Measurements from ENCODE around the gene DGKH.

The DGKH gene

DNA sequence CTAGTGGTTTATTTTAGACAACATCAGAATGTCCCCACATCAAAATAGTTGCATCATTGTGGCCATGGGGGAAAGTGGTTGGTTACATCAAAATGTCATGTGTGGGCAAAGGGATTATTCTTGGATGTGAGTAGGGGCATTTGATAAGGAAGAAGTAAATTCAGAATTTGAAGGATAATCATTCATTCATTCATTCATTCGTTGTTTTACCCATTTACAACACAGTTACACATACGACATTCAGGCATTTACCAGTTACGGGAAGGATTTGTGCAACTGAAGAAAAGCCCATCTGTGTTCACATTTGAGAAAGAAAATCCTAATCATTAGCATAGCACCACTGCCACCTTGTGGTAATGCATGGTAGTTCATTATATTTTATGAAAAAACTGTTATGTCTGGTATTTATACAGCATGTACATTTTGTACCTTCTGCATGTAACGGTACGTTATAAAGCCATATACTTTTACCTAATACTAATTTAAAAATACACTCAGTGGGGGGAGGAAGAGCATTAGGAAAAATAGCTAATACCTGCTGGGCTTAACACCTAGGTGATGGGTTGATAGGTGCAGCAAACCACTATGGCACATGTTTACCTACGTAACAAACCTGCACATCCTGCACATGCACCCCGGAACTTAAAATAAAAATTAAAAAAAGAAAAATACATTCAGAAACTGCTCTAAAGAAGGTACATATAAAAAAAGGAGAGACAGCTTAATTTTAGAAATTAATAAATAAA, 62.1 kb downstream of the DGKH start:
- CTCF ChIA-PET = interaction anchor here (0.7 to 14.0 kb wide), 11 partner anchors 10 to 759 kb away, joined by 3 to 145 read pairs (median 3); no protein-coding TSS in a partner anchor
- no peaks in the 10 kb centered on the region for H3K36me3 ChIP-seq (ENCODE audit: control insufficient read depth in 4 of 4, insufficient read depth in 4 of 4, low read length in 3 of 4)
- no peaks in the 10 kb centered on the region for H3K9me3 ChIP-seq (ENCODE audit: control extremely low read depth in 1 of 5, control insufficient read depth in 4 of 5, insufficient read depth in 2 of 5, low read depth in 1 of 5, low read length in 4 of 5)
- H3K4me3 ChIP-seq (ENCODE audit: control insufficient read depth in 1 of 7, extremely low read depth in 1 of 7, insufficient read depth in 4 of 7, low read depth in 2 of 7, low read length in 6 of 7) = no peak overlapping the region
- H3K27me3 ChIP-seq (replicated peaks in 2 of 5; ENCODE audit: control insufficient read depth in 4 of 5, insufficient read depth in 5 of 5, low read length in 4 of 5) = no peaks in the 10 kb centered on the region
- POLR2A ChIA-PET = no interaction called here
- no CpG with 5 or more reads among the region's 7 CpGs for WGBS (ENCODE audit: insufficient coverage)
- no peak overlapping the region for H3K27ac ChIP-seq (ENCODE audit: insufficient read depth in 1 of 2, low read depth in 1 of 2, low read length in 2 of 2, poor library complexity in 1 of 2, severe bottlenecking in 2 of 2)
- no peaks in the 10 kb centered on the region for H3K4me1 ChIP-seq (ENCODE audit: control extremely low read depth in 1 of 4, control insufficient read depth in 4 of 4, insufficient read depth in 4 of 4, low read length in 3 of 4)
- peak; percentile 62 to 88 (median 82) for DNase-seq

DNA sequence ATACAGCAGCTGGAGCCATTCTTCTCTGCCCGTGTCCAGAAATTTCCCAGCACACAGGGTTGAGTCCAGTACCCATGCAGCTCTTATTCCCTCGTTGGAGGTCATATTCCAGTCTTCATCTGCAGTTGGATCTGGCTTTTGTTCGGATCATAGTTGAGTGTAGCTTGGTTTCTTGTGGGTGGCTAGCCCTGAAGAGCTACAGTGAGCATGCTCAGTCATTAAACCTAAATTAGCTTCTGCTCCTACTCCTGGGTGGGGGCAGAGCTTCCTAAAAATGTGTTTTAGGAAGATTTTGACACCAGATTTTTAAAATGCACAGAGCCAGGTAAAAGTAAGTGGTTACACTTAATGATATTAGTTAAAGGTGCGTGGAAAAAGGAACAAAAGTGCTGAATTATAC, 64.4 kb downstream of the DGKH start:
- ChIA-PET POLR2A (no interaction called here), CTCF (interaction anchor here (1.0 to 14.0 kb wide), 7 partner anchors 9 to 470 kb away, joined by 3 to 145 read pairs (median 4); no protein-coding TSS in a partner anchor)
- no peak for DNase-seq
- H3K27ac ChIP-seq (ENCODE audit: insufficient read depth in 1 of 2, low read depth in 1 of 2, low read length in 2 of 2, poor library complexity in 1 of 2, severe bottlenecking in 2 of 2) = no peak overlapping the region
- H3K9me3 ChIP-seq (ENCODE audit: control extremely low read depth in 1 of 5, control insufficient read depth in 4 of 5, insufficient read depth in 2 of 5, low read depth in 1 of 5, low read length in 4 of 5) = no peaks in the 10 kb centered on the region
- H3K4me1 ChIP-seq (ENCODE audit: control extremely low read depth in 1 of 4, control insufficient read depth in 4 of 4, insufficient read depth in 4 of 4, low read length in 3 of 4) = no peaks in the 10 kb centered on the region
- no peaks in the 10 kb centered on the region for H3K36me3 ChIP-seq (ENCODE audit: control insufficient read depth in 4 of 4, insufficient read depth in 4 of 4, low read length in 3 of 4)
- H3K4me3 ChIP-seq (ENCODE audit: control insufficient read depth in 1 of 7, extremely low read depth in 1 of 7, insufficient read depth in 4 of 7, low read depth in 2 of 7, low read length in 6 of 7) = no peak overlapping the region
- H3K27me3 ChIP-seq (replicated peaks in 2 of 5; ENCODE audit: control insufficient read depth in 4 of 5, insufficient read depth in 5 of 5, low read length in 4 of 5) = no peaks in the 10 kb centered on the region
- 100% methylated on average over 1 of the region's 4 CpGs for WGBS (ENCODE audit: insufficient coverage)

DNA sequence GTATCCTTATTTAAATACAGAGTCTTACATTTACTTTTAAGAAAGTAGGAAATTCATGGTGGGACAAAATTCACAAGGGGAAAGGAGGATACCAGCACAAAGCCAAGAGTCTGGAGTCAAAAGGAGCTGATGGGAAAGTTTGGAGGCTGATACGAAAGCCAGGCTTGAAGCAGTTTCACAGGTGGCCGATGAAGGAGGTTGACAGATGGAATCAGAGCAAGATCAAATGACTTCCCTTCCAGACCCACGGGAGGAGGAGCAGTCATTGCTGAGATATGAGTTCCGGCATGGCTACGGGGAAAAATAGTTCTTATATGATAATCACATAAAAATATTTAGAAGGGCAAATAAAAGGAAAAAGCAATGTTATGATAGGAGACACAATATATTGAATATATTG, 65.0 kb downstream of the DGKH start:
- ChIA-PET CTCF (interaction anchor here (1.1 to 14.0 kb wide), 6 partner anchors 9 to 470 kb away, joined by 4 to 145 read pairs (median 6); no protein-coding TSS in a partner anchor), POLR2A (no interaction called here)
- H3K27me3 ChIP-seq (replicated peaks in 2 of 5; ENCODE audit: control insufficient read depth in 4 of 5, insufficient read depth in 5 of 5, low read length in 4 of 5) = no peaks in the 10 kb centered on the region
- no peaks in the 10 kb centered on the region for H3K36me3 ChIP-seq (ENCODE audit: control insufficient read depth in 4 of 4, insufficient read depth in 4 of 4, low read length in 3 of 4)
- no peaks in the 10 kb centered on the region for H3K4me1 ChIP-seq (ENCODE audit: control extremely low read depth in 1 of 4, control insufficient read depth in 4 of 4, insufficient read depth in 4 of 4, low read length in 3 of 4)
- H3K4me3 ChIP-seq (ENCODE audit: control insufficient read depth in 1 of 7, extremely low read depth in 1 of 7, insufficient read depth in 4 of 7, low read depth in 2 of 7, low read length in 6 of 7) = no peak overlapping the region
- no peaks in the 10 kb centered on the region for H3K9me3 ChIP-seq (ENCODE audit: control extremely low read depth in 1 of 5, control insufficient read depth in 4 of 5, insufficient read depth in 2 of 5, low read depth in 1 of 5, low read length in 4 of 5)
- no peak for DNase-seq
- 69% methylated on average over 2 of the region's 5 CpGs for WGBS (ENCODE audit: insufficient coverage)
- H3K27ac ChIP-seq (ENCODE audit: insufficient read depth in 1 of 2, low read depth in 1 of 2, low read length in 2 of 2, poor library complexity in 1 of 2, severe bottlenecking in 2 of 2) = no peak overlapping the region

DNA sequence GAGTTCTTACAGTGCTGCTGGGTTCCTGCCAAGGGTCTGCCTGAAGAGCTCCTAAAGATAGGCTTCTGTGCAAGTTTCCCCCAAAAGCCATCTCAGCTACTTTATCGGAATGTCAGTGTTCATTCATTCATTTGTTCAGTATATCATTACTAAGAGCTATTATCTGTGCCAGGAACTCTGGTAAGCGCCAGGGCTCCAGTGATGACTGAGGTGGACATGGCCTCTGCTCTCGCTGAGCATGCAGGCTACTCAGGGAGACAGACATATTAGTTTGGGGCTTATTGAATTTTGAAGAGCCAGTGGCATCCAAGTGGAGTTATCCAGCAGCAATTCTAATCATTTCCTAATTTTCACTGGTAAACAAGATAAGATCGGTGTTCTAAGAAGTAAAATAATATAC, 65.8 kb downstream of the DGKH start:
- Histone ChIP-seq H3K4me3 (ENCODE audit: control insufficient read depth in 1 of 7, extremely low read depth in 1 of 7, insufficient read depth in 4 of 7, low read depth in 2 of 7, low read length in 6 of 7) (no peak overlapping the region), H3K27me3 (replicated peaks in 2 of 5; ENCODE audit: control insufficient read depth in 4 of 5, insufficient read depth in 5 of 5, low read length in 4 of 5) (no peaks in the 10 kb centered on the region), H3K36me3 (ENCODE audit: control insufficient read depth in 4 of 4, insufficient read depth in 4 of 4, low read length in 3 of 4) (no peaks in the 10 kb centered on the region), H3K9me3 (ENCODE audit: control extremely low read depth in 1 of 5, control insufficient read depth in 4 of 5, insufficient read depth in 2 of 5, low read depth in 1 of 5, low read length in 4 of 5) (no peaks in the 10 kb centered on the region), H3K4me1 (ENCODE audit: control extremely low read depth in 1 of 4, control insufficient read depth in 4 of 4, insufficient read depth in 4 of 4, low read length in 3 of 4) (no peaks in the 10 kb centered on the region), H3K27ac (ENCODE audit: insufficient read depth in 1 of 2, low read depth in 1 of 2, low read length in 2 of 2, poor library complexity in 1 of 2, severe bottlenecking in 2 of 2) (no peak overlapping the region)
- ChIA-PET CTCF (interaction anchor here (1.3 to 14.0 kb wide), 3 partner anchors 210 to 449 kb away, joined by 5 to 145 read pairs (median 7); no protein-coding TSS in a partner anchor), POLR2A (no interaction called here)
- DNase-seq = no peak
- WGBS (ENCODE audit: insufficient coverage) = no CpG with 5 or more reads among the region's 4 CpGs

DNA sequence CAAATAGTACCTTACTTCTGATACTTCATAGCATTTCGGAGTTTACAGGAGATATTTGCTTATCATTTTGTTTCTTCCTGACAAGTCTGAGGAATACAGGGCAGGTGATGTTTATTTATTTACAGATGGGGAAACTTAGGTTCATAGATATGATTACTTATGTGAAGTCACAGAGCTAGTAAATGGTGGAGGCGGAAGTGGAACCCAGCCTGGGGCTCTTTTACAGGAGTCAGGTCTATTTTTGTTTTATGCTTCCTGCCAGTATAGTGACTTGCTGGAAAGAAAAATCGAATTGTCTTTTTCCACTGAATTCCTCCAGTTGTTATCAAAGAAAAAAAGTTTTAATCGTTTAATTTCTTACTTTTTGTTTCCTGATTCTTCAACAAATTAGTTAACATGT, 66.5 kb downstream of the DGKH start:
- Histone ChIP-seq H3K4me1 (ENCODE audit: control extremely low read depth in 1 of 4, control insufficient read depth in 4 of 4, insufficient read depth in 4 of 4, low read length in 3 of 4) (no peaks in the 10 kb centered on the region), H3K36me3 (ENCODE audit: control insufficient read depth in 4 of 4, insufficient read depth in 4 of 4, low read length in 3 of 4) (no peaks in the 10 kb centered on the region), H3K9me3 (ENCODE audit: control extremely low read depth in 1 of 5, control insufficient read depth in 4 of 5, insufficient read depth in 2 of 5, low read depth in 1 of 5, low read length in 4 of 5) (no peaks in the 10 kb centered on the region), H3K27ac (ENCODE audit: insufficient read depth in 1 of 2, low read depth in 1 of 2, low read length in 2 of 2, poor library complexity in 1 of 2, severe bottlenecking in 2 of 2) (no peak overlapping the region), H3K4me3 (ENCODE audit: control insufficient read depth in 1 of 7, extremely low read depth in 1 of 7, insufficient read depth in 4 of 7, low read depth in 2 of 7, low read length in 6 of 7) (no peak overlapping the region), H3K27me3 (replicated peaks in 2 of 5; ENCODE audit: control insufficient read depth in 4 of 5, insufficient read depth in 5 of 5, low read length in 4 of 5) (no peaks in the 10 kb centered on the region)
- CTCF ChIA-PET = interaction anchor here (1.3 to 14.0 kb wide), 3 partner anchors 211 to 450 kb away, joined by 5 to 145 read pairs (median 7); no protein-coding TSS in a partner anchor
- WGBS (ENCODE audit: insufficient coverage) = no CpG with 5 or more reads among the region's 4 CpGs
- POLR2A ChIA-PET = no interaction called here
- no peak for DNase-seq

DNA sequence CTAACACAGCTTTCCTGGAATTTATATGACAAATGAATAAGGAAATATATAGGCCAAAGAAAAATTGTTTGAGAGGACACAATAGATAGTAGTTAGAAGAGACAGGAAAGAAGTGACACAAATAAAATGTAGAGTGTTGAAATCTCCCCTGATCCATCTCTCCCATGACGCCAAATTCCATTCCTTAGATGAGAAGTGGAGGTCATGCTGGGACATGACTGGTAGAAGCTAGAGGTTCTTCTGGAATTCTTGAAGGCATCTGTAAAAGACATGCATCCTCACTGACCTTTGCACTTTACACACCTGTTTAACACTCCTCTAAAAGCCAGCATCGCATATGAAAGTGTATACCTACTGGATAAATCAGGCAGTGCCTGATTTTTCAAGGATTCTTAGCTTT, 67.8 kb downstream of the DGKH start:
- H3K27me3 ChIP-seq (replicated peaks in 2 of 5; ENCODE audit: control insufficient read depth in 4 of 5, insufficient read depth in 5 of 5, low read length in 4 of 5) = no peaks in the 10 kb centered on the region
- no peaks in the 10 kb centered on the region for H3K36me3 ChIP-seq (ENCODE audit: control insufficient read depth in 4 of 4, insufficient read depth in 4 of 4, low read length in 3 of 4)
- ChIA-PET CTCF (interaction anchor here (1.2 to 14.0 kb wide), 2 partner anchors 8 to 451 kb away, joined by 3 to 145 read pairs; no protein-coding TSS in a partner anchor), POLR2A (no interaction called here)
- no peaks in the 10 kb centered on the region for H3K4me1 ChIP-seq (ENCODE audit: control extremely low read depth in 1 of 4, control insufficient read depth in 4 of 4, insufficient read depth in 4 of 4, low read length in 3 of 4)
- no peaks in the 10 kb centered on the region for H3K9me3 ChIP-seq (ENCODE audit: control extremely low read depth in 1 of 5, control insufficient read depth in 4 of 5, insufficient read depth in 2 of 5, low read depth in 1 of 5, low read length in 4 of 5)
- no peak overlapping the region for H3K27ac ChIP-seq (ENCODE audit: insufficient read depth in 1 of 2, low read depth in 1 of 2, low read length in 2 of 2, poor library complexity in 1 of 2, severe bottlenecking in 2 of 2)
- no peak for DNase-seq
- WGBS (ENCODE audit: insufficient coverage) = 100% methylated on average over 1 of the region's 2 CpGs
- no peak overlapping the region for H3K4me3 ChIP-seq (ENCODE audit: control insufficient read depth in 1 of 7, extremely low read depth in 1 of 7, insufficient read depth in 4 of 7, low read depth in 2 of 7, low read length in 6 of 7)

DNA sequence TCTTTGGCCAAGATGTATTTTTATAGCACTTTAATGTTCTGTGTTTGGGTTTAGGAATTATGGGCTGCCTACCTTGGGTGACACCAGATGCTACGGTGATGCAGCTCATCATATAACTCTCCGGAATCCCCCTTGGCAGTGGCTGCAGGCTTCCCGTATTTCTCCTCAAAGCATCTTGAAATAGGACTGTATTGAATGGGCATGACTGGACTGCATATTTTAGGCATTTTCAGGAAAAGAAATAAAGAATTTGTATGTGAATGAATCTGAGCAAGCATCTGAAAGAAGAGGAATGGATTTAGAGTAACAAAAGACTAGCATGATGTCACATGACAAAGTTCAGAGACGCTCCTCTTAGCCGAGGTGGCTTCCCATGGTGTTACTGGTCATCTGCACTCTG, 70.6 kb downstream of the DGKH start:
- no peaks in the 10 kb centered on the region for H3K36me3 ChIP-seq (ENCODE audit: control insufficient read depth in 4 of 4, insufficient read depth in 4 of 4, low read length in 3 of 4)
- DNase-seq = no peak
- H3K4me3 ChIP-seq (ENCODE audit: control insufficient read depth in 1 of 7, extremely low read depth in 1 of 7, insufficient read depth in 4 of 7, low read depth in 2 of 7, low read length in 6 of 7) = no peak overlapping the region
- no peaks in the 10 kb centered on the region for H3K4me1 ChIP-seq (ENCODE audit: control extremely low read depth in 1 of 4, control insufficient read depth in 4 of 4, insufficient read depth in 4 of 4, low read length in 3 of 4)
- ChIA-PET CTCF (interaction anchor here (1.4 kb wide), 1 partner anchor 450 kb away, joined by 8 read pairs; no protein-coding TSS in a partner anchor), POLR2A (no interaction called here)
- WGBS (ENCODE audit: insufficient coverage) = 95% methylated on average over 5 of the region's 5 CpGs
- H3K27me3 ChIP-seq (replicated peaks in 2 of 5; ENCODE audit: control insufficient read depth in 4 of 5, insufficient read depth in 5 of 5, low read length in 4 of 5) = no peaks in the 10 kb centered on the region
- no peak overlapping the region for H3K27ac ChIP-seq (ENCODE audit: insufficient read depth in 1 of 2, low read depth in 1 of 2, low read length in 2 of 2, poor library complexity in 1 of 2, severe bottlenecking in 2 of 2)
- H3K9me3 ChIP-seq (ENCODE audit: control extremely low read depth in 1 of 5, control insufficient read depth in 4 of 5, insufficient read depth in 2 of 5, low read depth in 1 of 5, low read length in 4 of 5) = peaks cover 0 to 1% (median 0%) of the 10 kb centered on the region in 5 experiments
